ENCODE data around the gene SLC9A5.

GRCh38 chr16:67294171-67294757 lies 45.5 kb downstream of the SLC9A5 start:
- TF ChIP-seq CTCF (IDR thresholded peaks at IDR 0.05) (no peak), POLR2A (IDR thresholded peaks at IDR 0.05) (no peak)

All from transverse colon (tissue), 3 donors.